Fibroblast of lung (primary cell): Measurements from ENCODE around the gene KCNIP1. TPM values are rescaled to one million over a fixed set of nuclear protein-coding genes. Genes with fewer than 3 reads are reported as not detected.

ENCODE experiments used
- DNase-seq, 2 donors: peaks; one replicate each; pipeline versions ENCODE4 v3.0.0 to v3.0.0-alpha.2; 2010; ENCODE audit warnings: low read depth in 2 of 2
- H2AFZ ChIP-seq: 2 replicates; pipeline ENCODE4 v1.5.1; 2012; ENCODE audit warnings: low read length, control low read depth, inconsistent platforms
- H3K27ac ChIP-seq: 2 replicates; pipeline ENCODE4 v1.5.1; 2011; ENCODE audit warnings: low read length, control low read depth; ENCODE audit not compliant: insufficient read depth
- H3K27me3 ChIP-seq: 2 replicates; pipeline ENCODE4 v1.5.1; 2011; ENCODE audit warnings: mild to moderate bottlenecking, low read length; ENCODE audit not compliant: control insufficient read depth, insufficient read depth
- H3K36me3 ChIP-seq: 2 replicates; pipeline ENCODE4 v1.5.1; 2011; ENCODE audit warnings: low read length; ENCODE audit not compliant: control insufficient read depth, insufficient read depth
- H3K4me1 ChIP-seq: 2 replicates; pipeline ENCODE4 v1.5.1; 2011; ENCODE audit warnings: low read length; ENCODE audit not compliant: control insufficient read depth, insufficient read depth; ENCODE audit errors: extremely low read depth
- H3K4me2 ChIP-seq: 2 replicates; pipeline ENCODE4 v1.5.1; 2011; ENCODE audit warnings: low read length, control low read depth; ENCODE audit not compliant: insufficient read depth; ENCODE audit errors: extremely low read depth
- H3K4me3 ChIP-seq, 4 experiments: fragments of 200-600 bp in 1 of 4; sonication (generic) in 1 of 4; replicated peaks in 1 of 4; 2 replicates each; pipeline ENCODE4 v1.5.1; 2011 to 2016; ENCODE audit warnings: low read length in 4 of 4, low read depth in 3 of 4, mild to moderate bottlenecking in 3 of 4, control low read depth in 2 of 4, inconsistent platforms in 1 of 4, mixed read lengths in 1 of 4; ENCODE audit not compliant: insufficient read depth in 1 of 4; ENCODE audit errors: control extremely low read depth in 1 of 4
- H3K79me2 ChIP-seq: 2 replicates; pipeline ENCODE4 v1.5.1; 2012; ENCODE audit warnings: mild to moderate bottlenecking, low read length, inconsistent platforms; ENCODE audit not compliant: control insufficient read depth, insufficient read depth
- H3K9ac ChIP-seq: 2 replicates; pipeline ENCODE4 v1.5.1; 2011; ENCODE audit warnings: mild to moderate bottlenecking, low read length, control low read depth; ENCODE audit not compliant: insufficient read depth
- H3K9me3 ChIP-seq: 2 replicates; pipeline ENCODE4 v1.5.1; 2012; ENCODE audit warnings: low read depth, low read length; ENCODE audit not compliant: control insufficient read depth, insufficient read depth
- H4K20me1 ChIP-seq: 2 replicates; pipeline ENCODE4 v1.5.1; 2011; ENCODE audit warnings: low read length; ENCODE audit not compliant: control insufficient read depth, insufficient read depth; ENCODE audit errors: extremely low read depth
- EZH2 ChIP-seq: IDR thresholded peaks from 2 replicates; pipeline ENCODE4 v1.5.1; 2012; ENCODE audit warnings: low read length, control low read depth, mild to moderate bottlenecking; ENCODE audit errors: missing control alignments
- polyA plus RNA-seq, 2 donors: library from polyadenylated mRNA; depleted of rRNA in 1 of 2; stranded (reverse) in 1 of 2; unstranded in 1 of 2; fragments of >200 nt; gene quantifications; 2 replicates each; pipeline ENCODE4 v1.2.1, GENCODE V29; 2011 to 2012; ENCODE audit warnings: missing spikeins in 1 of 2
- total RNA-seq: library from RNA; depleted of rRNA; stranded (reverse); fragments of >200 nt; gene quantifications from 2 replicates; pipeline ENCODE4 v1.2.1, GENCODE V29; 2014
- TF ChIP-seq, protein P1 (sequence below), 2 donors: IDR thresholded peaks in 1 of 2; conservative IDR thresholded peaks in 1 of 2; 1 replicate in 1 of 2; 2 replicates in 1 of 2; pipeline ENCODE4 v1.5.1; 2011 to 2012; ENCODE audit warnings: low read length in 2 of 2, control low read depth in 1 of 2, inconsistent platforms in 1 of 2, low read depth in 1 of 2, mild to moderate bottlenecking in 1 of 2

The KCNIP1 gene
- total and polyA plus RNA-seq, 2 donors (not counting 1 experiment from before 2014, with no cell fraction given), result not detected

DNA sequence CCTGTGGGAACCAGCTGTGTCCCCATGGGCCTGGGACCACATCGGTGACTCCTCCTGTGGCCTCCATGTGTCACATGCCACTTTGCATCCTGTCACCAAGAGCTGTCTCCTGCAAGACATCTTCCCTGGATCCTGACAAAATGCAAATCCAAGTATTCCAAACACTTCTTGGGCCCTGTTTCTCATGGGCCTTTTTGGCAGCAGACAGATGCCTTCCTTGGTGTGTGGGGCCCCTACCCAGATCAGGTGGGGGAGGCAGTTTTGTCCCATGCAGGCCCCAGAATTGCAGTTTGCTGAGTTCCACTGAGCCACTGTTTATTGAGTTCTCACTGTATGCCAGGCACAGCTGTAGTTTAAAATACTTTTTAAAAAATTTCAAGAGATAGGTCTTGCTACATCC is 217.2 kb downstream of the KCNIP1 start:
- H3K9ac ChIP-seq, result no peak overlapping the region
- H3K4me1 ChIP-seq, result no peaks in the 10 kb centered on the region
- H3K36me3 ChIP-seq, result no peaks in the 10 kb centered on the region
- no peak overlapping the region for H2AFZ ChIP-seq
- H3K27me3 ChIP-seq, result no peaks in the 10 kb centered on the region
- no peak overlapping the region for H3K4me3 ChIP-seq
- H3K27ac ChIP-seq, result no peak overlapping the region
- H4K20me1 ChIP-seq, result no peaks in the 10 kb centered on the region
- no peak overlapping the region for H3K4me2 ChIP-seq
- TF ChIP-seq, protein P1, sequence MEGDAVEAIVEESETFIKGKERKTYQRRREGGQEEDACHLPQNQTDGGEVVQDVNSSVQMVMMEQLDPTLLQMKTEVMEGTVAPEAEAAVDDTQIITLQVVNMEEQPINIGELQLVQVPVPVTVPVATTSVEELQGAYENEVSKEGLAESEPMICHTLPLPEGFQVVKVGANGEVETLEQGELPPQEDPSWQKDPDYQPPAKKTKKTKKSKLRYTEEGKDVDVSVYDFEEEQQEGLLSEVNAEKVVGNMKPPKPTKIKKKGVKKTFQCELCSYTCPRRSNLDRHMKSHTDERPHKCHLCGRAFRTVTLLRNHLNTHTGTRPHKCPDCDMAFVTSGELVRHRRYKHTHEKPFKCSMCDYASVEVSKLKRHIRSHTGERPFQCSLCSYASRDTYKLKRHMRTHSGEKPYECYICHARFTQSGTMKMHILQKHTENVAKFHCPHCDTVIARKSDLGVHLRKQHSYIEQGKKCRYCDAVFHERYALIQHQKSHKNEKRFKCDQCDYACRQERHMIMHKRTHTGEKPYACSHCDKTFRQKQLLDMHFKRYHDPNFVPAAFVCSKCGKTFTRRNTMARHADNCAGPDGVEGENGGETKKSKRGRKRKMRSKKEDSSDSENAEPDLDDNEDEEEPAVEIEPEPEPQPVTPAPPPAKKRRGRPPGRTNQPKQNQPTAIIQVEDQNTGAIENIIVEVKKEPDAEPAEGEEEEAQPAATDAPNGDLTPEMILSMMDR (conservative IDR thresholded peaks at IDR 0.05 in 1 of 2, IDR thresholded peaks at IDR 0.05 in 1 of 2; ENCODE audit: low read depth in 1 of 2, low read length in 2 of 2), result no peak
- TF ChIP-seq EZH2, result no peak
- no peaks in the 10 kb centered on the region for H3K79me2 ChIP-seq
- DNase-seq, result no peak
- no peaks in the 10 kb centered on the region for H3K9me3 ChIP-seq

DNA sequence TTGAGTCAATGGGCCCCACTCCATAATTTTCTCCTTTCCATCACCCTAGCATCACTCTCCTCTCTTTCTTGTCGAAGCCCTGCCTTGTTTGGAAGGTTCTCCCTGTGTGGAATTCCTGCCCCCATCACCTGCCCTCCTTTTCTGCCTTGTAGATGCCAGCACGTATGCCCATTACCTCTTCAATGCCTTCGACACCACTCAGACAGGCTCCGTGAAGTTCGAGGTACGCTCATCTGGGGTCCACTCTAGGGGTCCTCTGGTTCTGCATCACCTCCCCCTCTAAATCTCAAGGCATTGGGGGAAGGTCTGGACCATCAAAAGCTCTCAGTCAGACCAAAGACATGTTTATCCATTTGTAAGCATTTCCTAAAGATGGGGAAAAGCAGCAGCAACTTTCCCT is 217.9 kb downstream of the KCNIP1 start:
- H3K79me2 ChIP-seq, result no peaks in the 10 kb centered on the region
- H3K27me3 ChIP-seq, result no peaks in the 10 kb centered on the region
- TF ChIP-seq, protein P1 (conservative IDR thresholded peaks at IDR 0.05 in 1 of 2, IDR thresholded peaks at IDR 0.05 in 1 of 2; ENCODE audit: low read depth in 1 of 2, low read length in 2 of 2), result no peak
- TF ChIP-seq EZH2, result no peak

DNA sequence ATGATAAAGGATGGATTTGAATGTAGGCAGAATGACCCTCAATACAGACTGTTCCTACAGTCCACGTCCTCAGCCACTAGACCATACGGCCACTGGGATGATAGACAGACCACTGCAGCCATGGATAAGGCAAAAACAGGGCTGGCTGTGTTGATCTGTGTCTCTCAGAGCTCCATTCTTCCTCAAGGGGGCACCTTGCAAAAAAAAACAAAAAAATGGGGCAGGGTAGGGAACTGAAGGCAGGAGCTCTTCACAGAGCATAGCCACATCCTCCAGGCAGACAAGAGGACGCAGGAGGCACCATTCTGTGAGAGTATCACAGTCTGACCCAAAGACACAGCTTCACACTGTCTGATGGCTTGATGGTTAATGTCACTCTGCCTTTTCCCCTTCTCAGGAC is 218.5 kb downstream of the KCNIP1 start:
- Histone ChIP-seq H3K27ac (no peak overlapping the region), H3K9ac (no peak overlapping the region), H2AFZ (no peak overlapping the region), H3K79me2 (no peaks in the 10 kb centered on the region), H3K9me3 (no peaks in the 10 kb centered on the region), H3K4me2 (no peak overlapping the region), H4K20me1 (no peaks in the 10 kb centered on the region), H3K36me3 (no peaks in the 10 kb centered on the region), H3K27me3 (no peaks in the 10 kb centered on the region), H3K4me1 (no peaks in the 10 kb centered on the region), H3K4me3 (no peak overlapping the region)
- no peak for DNase-seq
- no peak for TF ChIP-seq EZH2
- TF ChIP-seq, protein P1 (conservative IDR thresholded peaks at IDR 0.05 in 1 of 2, IDR thresholded peaks at IDR 0.05 in 1 of 2; ENCODE audit: low read depth in 1 of 2, low read length in 2 of 2), result no peak

More for the DNA sequence above, 217.9 kb downstream of the KCNIP1 start:
- H3K4me2 ChIP-seq, result no peak overlapping the region
- H3K27ac ChIP-seq, result no peak overlapping the region
- no peak overlapping the region for H2AFZ ChIP-seq
- no peak overlapping the region for H3K4me3 ChIP-seq
- H3K9me3 ChIP-seq, result no peaks in the 10 kb centered on the region
- H4K20me1 ChIP-seq, result no peaks in the 10 kb centered on the region
- H3K36me3 ChIP-seq, result no peaks in the 10 kb centered on the region
- H3K4me1 ChIP-seq, result no peaks in the 10 kb centered on the region
- DNase-seq, result no peak
- H3K9ac ChIP-seq, result no peak overlapping the region
